ENCODE measurements around the gene RBM15B. TPM values are rescaled to one million over a fixed set of nuclear protein-coding genes. Genes with fewer than 3 reads are reported as not detected.

The RBM15B gene
- total RNA-seq, 1 experiment from 2014 or later = 55.6 TPM

DNA sequence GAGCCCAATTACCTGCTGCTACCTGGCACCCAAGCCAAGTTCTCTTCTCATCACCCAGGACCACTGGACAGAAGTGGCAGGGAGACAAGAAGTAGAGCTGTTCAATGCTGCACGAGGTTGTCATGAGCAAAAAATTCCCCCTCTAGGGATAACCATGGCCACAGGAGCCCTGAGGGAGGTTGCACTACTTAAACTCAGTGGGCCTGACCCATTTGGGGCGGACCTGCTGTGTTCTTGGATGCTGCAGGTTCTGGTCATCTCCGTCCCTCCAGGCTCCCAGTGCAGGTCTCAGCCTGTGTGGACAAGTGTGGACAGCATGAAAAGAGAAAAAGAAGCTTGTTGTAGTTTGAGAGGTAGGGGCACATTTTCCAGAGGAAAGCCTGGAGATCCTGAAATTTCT is 32.1 kb upstream of the RBM15B start:
- ATAC-seq (no peak), DNase-seq (ENCODE audit: low spot score) (no peak)
- H3K9me3 Mint-ChIP-seq = no peaks in the 10 kb centered on the region
- no peaks in the 10 kb centered on the region for H3K36me3 Mint-ChIP-seq
- no peak overlapping the region for H3K4me3 Mint-ChIP-seq
- CTCF ChIA-PET = interaction anchor here (1.4 kb wide), 1 partner anchor 13 kb away, joined by 4 read pairs; no protein-coding TSS in a partner anchor
- H3K4me1 Mint-ChIP-seq = no peaks in the 10 kb centered on the region
- POLR2A ChIA-PET = no interaction called here
- H3K27me3 Mint-ChIP-seq (ENCODE audit: low read depth) = no peaks in the 10 kb centered on the region; the same call in 1 of the 2 replicates
- H3K27ac Mint-ChIP-seq = no peak overlapping the region
- TF ChIP-seq E2F1 (CRISPR knock-in tag; IDR thresholded peaks at IDR 0.05) = no peak
- TF ChIP-seq, protein P1, sequence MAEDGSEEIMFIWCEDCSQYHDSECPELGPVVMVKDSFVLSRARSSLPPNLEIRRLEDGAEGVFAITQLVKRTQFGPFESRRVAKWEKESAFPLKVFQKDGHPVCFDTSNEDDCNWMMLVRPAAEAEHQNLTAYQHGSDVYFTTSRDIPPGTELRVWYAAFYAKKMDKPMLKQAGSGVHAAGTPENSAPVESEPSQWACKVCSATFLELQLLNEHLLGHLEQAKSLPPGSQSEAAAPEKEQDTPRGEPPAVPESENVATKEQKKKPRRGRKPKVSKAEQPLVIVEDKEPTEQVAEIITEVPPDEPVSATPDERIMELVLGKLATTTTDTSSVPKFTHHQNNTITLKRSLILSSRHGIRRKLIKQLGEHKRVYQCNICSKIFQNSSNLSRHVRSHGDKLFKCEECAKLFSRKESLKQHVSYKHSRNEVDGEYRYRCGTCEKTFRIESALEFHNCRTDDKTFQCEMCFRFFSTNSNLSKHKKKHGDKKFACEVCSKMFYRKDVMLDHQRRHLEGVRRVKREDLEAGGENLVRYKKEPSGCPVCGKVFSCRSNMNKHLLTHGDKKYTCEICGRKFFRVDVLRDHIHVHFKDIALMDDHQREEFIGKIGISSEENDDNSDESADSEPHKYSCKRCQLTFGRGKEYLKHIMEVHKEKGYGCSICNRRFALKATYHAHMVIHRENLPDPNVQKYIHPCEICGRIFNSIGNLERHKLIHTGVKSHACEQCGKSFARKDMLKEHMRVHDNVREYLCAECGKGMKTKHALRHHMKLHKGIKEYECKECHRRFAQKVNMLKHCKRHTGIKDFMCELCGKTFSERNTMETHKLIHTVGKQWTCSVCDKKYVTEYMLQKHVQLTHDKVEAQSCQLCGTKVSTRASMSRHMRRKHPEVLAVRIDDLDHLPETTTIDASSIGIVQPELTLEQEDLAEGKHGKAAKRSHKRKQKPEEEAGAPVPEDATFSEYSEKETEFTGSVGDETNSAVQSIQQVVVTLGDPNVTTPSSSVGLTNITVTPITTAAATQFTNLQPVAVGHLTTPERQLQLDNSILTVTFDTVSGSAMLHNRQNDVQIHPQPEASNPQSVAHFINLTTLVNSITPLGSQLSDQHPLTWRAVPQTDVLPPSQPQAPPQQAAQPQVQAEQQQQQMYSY (CRISPR knock-in tag; IDR thresholded peaks at IDR 0.05) = no peak
- TF ChIP-seq ZNF138 (CRISPR knock-in tag; conservative IDR thresholded peaks at IDR 0.05) = no peak
- no peak for TF ChIP-seq ZNF396 (CRISPR knock-in tag; IDR thresholded peaks at IDR 0.05; ENCODE audit: borderline replicate concordance)
- no peak for TF ChIP-seq SOX15 (CRISPR knock-in tag; IDR thresholded peaks at IDR 0.05)
- no peak for TF ChIP-seq SP1 (CRISPR knock-in tag; conservative IDR thresholded peaks at IDR 0.05)
- TF ChIP-seq PRRX2 (CRISPR knock-in tag; IDR thresholded peaks at IDR 0.05) = no peak
- no peak for TF ChIP-seq TEAD4 (CRISPR knock-in tag; IDR thresholded peaks at IDR 0.05)

GRCh38 chr3:51360806-51361205 is 30.3 kb upstream of the RBM15B start:
- Mint-ChIP-seq H3K4me1 (no peaks in the 10 kb centered on the region), H3K4me3 (no peak overlapping the region), H3K27ac (no peak overlapping the region), H3K36me3 (no peaks in the 10 kb centered on the region), H3K27me3 (ENCODE audit: low read depth) (no peaks in the 10 kb centered on the region; the same call in 1 of the 2 replicates), H3K9me3 (peaks cover 9% of the 10 kb centered on the region; the same call in 1 of the 2 replicates)
- TF ChIP-seq ELF4 (CRISPR knock-in tag; IDR thresholded peaks at IDR 0.05; ENCODE audit: low read depth) = no peak
- ChIA-PET CTCF (interaction anchor here (0.9 to 1.4 kb wide), 2 partner anchors 11 to 260 kb away, joined by 3 to 7 read pairs; no protein-coding TSS in a partner anchor), POLR2A (no interaction called here)
- DNase-seq (ENCODE audit: low spot score) (no peak), ATAC-seq (no peak)

DNA sequence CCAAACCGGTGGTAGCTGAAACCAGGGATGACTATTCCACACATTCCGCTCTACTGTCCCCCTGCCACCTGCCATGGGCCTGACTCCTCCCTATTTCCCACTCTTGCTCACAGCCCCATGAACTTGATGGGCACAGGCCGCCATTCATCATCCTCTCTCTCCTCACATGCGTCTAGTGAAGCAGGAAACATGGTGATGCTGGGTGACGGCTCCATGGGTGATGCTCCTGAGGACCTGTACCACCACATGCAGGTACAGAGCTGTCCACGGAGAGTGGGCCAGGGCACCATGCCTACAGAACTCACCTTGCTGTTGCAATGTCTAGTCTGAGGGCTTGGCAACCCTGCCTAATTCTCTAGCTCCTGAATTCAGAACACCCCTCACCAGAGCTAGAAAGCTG is 29.3 kb upstream of the RBM15B start:
- H3K36me3 Mint-ChIP-seq = peaks cover 2% of the 10 kb centered on the region
- ATAC-seq (no peak), DNase-seq (ENCODE audit: low spot score) (no peak)
- TF ChIP-seq SP1 (CRISPR knock-in tag; conservative IDR thresholded peaks at IDR 0.05) (no peak), FOXP4 (CRISPR knock-in tag; IDR thresholded peaks at IDR 0.05) (no peak), ESRRA (CRISPR knock-in tag; IDR thresholded peaks at IDR 0.05; ENCODE audit: borderline replicate concordance) (no peak), CREM (CRISPR knock-in tag; IDR thresholded peaks at IDR 0.05) (no peak), NFE2L1 (CRISPR knock-in tag; IDR thresholded peaks at IDR 0.05) (no peak), SMAD4 (CRISPR knock-in tag; IDR thresholded peaks at IDR 0.05) (no peak)
- TF ChIP-seq, protein P2, sequence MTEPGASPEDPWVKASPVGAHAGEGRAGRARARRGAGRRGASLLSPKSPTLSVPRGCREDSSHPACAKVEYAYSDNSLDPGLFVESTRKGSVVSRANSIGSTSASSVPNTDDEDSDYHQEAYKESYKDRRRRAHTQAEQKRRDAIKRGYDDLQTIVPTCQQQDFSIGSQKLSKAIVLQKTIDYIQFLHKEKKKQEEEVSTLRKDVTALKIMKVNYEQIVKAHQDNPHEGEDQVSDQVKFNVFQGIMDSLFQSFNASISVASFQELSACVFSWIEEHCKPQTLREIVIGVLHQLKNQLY (CRISPR knock-in tag; IDR thresholded peaks at IDR 0.05) = no peak
- TF ChIP-seq, protein P3, sequence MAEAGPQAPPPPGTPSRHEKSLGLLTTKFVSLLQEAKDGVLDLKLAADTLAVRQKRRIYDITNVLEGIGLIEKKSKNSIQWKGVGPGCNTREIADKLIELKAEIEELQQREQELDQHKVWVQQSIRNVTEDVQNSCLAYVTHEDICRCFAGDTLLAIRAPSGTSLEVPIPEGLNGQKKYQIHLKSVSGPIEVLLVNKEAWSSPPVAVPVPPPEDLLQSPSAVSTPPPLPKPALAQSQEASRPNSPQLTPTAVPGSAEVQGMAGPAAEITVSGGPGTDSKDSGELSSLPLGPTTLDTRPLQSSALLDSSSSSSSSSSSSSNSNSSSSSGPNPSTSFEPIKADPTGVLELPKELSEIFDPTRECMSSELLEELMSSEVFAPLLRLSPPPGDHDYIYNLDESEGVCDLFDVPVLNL (CRISPR knock-in tag; IDR thresholded peaks at IDR 0.05; ENCODE audit: borderline replicate concordance, low read depth) = no peak
- H3K4me1 Mint-ChIP-seq = no peaks in the 10 kb centered on the region
- peaks cover 12% of the 10 kb centered on the region for H3K9me3 Mint-ChIP-seq
- ChIA-PET CTCF (interaction anchor here (0.9 to 1.4 kb wide), 2 partner anchors 10 to 261 kb away, joined by 3 to 7 read pairs; no protein-coding TSS in a partner anchor), POLR2A (no interaction called here)
- H3K4me3 Mint-ChIP-seq = no peak overlapping the region
- no peak overlapping the region for H3K27ac Mint-ChIP-seq
- no peaks in the 10 kb centered on the region; the same call in 1 of the 2 replicates for H3K27me3 Mint-ChIP-seq (ENCODE audit: low read depth)

Measured in WTC11 (cell line).